A549 treated with RU486 at 1 μM for 4 hours (cell line): Measurements from ENCODE around the gene OBSCN. TPM values are rescaled to one million over a fixed set of nuclear protein-coding genes. Genes with fewer than 3 reads are reported as not detected.

ENCODE experiments used
- total RNA-seq: library from RNA; stranded (reverse); fragments of 200-300 nt; extraction: Qiagen RNA extraction; gene quantifications from 5 replicates; pipeline ENCODE4 v1.2.3, GENCODE V29; 2022; ENCODE audit warnings: low read depth

OBSCN gene
- total RNA-seq: 3.0 to 6.6 TPM (median 4.4 TPM) in 5 replicates

DNA sequence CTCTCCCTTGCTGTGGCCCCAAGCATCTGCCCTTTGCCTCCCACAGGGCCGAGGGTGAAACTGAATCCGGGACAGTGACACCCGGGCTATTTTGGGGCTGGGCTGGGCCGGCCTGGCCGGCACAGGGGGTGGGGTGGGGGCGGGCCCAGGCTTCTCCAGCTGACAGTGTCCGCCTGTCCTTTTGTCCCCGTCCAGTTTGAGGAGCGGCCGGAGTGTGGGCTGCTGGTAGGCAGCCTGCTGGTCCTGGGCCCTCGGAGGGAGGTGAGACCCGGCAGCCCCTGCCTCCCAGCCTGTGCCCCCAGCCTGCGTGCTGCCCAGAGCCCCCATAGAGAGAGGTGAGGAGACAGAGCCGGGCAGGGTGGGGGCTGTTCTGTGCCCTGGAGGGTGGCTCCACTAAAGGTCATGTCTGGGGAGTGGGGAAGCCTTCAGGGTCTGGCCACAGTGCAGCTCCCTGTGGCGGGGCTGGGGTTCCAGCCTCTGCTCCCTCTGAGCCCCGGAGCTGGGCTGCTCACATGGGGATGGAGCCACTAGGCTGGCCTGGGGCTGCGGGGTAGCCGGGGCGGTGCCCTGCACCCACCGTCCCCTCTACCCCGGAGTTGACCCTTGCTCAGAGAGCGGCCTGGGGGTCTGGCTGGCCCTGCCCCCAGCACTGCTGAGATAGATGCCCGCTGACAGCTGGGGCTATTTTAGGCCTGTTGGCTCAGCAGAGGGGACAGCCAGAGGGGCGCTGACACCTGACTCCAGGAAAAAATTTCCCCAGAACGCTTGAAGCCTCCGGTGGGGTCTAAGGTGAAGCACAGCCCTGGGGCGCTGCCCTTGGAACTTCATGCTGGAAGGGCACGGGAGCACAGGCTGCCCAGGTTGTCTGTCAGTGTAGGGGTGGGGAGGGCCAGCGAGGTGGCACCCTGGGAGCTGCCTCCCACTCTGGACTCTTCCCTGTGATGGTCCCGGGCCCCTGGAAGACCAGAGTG, at the start of gene OBSCN:
OBSCN (plus strand) TSS at position 194 of the 971 bp plus-strand sequence. CDS start 3,740 bp downstream, outside the sequence.

DNA sequence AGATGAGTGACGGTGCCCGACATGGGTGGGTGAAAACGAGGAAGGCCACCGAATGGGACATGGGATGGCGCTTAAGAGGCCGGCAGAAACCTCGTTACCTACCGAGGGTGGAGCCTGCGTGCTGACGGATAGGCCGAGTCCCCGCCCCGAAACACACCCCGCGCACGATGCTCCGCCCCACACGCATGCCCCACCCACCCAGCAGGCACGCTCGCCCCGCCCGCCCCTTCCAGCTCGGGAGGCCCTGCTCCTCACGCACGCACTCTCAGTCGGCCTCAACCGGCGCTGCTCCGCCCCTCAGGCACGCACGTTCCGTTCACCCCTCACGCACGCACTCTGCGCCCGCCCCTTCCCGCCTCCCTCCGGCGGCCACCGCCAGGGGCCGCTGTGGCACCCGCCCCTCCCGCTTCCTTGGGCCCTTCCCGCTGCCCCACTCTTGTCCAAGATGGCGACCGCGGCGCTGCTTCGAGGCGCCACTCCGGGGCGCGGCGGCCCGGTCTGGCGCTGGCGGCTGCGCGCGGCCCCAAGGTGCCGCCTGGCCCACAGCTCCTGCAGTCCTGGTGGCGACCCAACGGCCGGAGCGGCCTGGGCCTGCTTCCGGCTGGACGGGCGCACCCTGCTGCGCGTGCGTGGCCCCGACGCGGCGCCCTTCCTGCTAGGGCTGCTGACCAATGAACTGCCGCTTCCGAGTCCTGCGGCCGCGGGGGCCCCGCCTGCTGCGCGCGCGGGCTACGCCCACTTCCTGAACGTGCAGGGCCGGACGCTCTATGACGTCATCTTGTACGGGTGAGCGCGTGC, 42.3 kb upstream of the OBSCN start, which contains the start of gene IBA57:
IBA57 (plus strand) TSS at position 433 of the 798 bp plus-strand sequence; CDS start at position 446, 13 bp downstream.

GRCh38 chr1:228416217-228416933, 208.5 kb downstream of the OBSCN start, which contains the start of gene TRIM17:
Gene TRIM17, minus strand, starts transcription at chr1:228416861. Its CDS starts 1,789 bp downstream, at chr1:228415072.

Other genes starting within 250 kb of the OBSCN start
- gene WNT3A, start 201.0 kb upstream of the OBSCN start, total RNA-seq: 0.03 TPM in 1 of 5 replicates, not detected in the others
- 353 to 455 TPM (median 439 TPM) in 5 replicates for gene ARF1, start 125.3 kb upstream of the OBSCN start, total RNA-seq
- 30.6 to 42.2 TPM (median 39.5 TPM) in 5 replicates for gene C1orf35, start 104.7 kb upstream of the OBSCN start, total RNA-seq
- gene MRPL55, start 98.7 kb upstream of the OBSCN start, total RNA-seq: 76.6 to 89.1 TPM (median 83.1 TPM) in 5 replicates
- 113 to 156 TPM (median 145 TPM) in 5 replicates for gene GUK1, start 67.8 kb upstream of the OBSCN start, total RNA-seq
- gene GJC2, start 58.1 kb upstream of the OBSCN start, total RNA-seq: 0.21 to 0.48 TPM (median 0.39 TPM) in 5 replicates
- 2.9 to 7.5 TPM (median 5.2 TPM) in 5 replicates for gene IBA57, start 42.2 kb upstream of the OBSCN start, total RNA-seq
- 26.9 to 38.7 TPM (median 36.9 TPM) in 5 replicates for gene TRIM11, start 198.8 kb downstream of the OBSCN start, total RNA-seq
- gene TRIM17, start 208.8 kb downstream of the OBSCN start, total RNA-seq: not detected in 5 replicates